GM19025 (cell line): ENCODE data around the gene IMMP2L.
"Not testable (repeated sequence)": the region's sequence is repeated elsewhere in the genome, so short reads cannot be mapped to it uniquely, and the experiment has no call there.

Experiments
- ATAC-seq: cut with Tn5 transposase; IDR thresholded peaks from one replicate; pipeline ENCODE4 v1.9.1; 2021; ENCODE audit warnings: mild to moderate bottlenecking, low read depth, moderate library complexity; ENCODE audit not compliant: unreplicated experiment

Gene IMMP2L

DNA sequence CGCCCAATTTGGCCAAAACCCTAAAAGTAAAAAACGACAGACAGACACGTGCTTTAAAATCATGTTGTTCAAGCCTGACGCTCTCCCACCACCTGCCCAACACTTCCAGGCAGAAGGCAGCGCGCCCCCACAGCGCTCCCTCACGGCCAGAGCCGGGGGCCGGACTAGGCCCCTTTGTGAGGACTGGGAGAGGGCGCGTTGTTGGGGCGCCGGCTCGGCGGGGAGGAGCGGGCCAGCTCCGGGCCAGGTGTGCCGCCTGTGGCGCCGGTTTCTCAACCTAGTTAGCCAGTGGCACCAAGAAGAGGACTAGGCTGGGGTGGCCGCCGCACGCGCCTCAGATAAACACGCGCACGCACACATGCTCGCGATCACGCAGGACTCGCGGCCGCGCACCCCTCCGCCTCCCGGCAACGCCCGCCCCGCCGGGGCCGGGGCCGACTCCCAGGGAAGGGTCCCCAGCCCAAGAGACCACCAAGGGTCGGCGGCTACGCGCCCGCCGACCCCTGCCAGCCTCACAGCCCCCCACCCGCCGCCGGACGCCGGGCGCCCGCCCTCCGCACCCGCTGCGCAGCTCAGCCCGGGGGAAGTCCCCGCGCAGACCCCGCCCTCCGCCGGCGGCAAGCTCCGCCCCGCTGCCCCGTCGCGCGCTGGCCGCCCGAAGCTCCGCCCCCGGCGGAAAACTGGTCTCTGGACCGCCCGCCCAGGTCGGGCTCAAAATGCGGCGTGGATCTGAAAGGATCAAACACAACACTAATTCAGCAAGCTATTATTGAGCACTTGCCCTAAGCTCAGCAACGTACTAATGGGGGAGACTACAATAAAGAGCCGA is at the start of gene IMMP2L:
Gene IMMP2L (minus strand): TSS at position 589 of the 829 bp plus-strand sequence.
- peak; percentile 92 for ATAC-seq

DNA sequence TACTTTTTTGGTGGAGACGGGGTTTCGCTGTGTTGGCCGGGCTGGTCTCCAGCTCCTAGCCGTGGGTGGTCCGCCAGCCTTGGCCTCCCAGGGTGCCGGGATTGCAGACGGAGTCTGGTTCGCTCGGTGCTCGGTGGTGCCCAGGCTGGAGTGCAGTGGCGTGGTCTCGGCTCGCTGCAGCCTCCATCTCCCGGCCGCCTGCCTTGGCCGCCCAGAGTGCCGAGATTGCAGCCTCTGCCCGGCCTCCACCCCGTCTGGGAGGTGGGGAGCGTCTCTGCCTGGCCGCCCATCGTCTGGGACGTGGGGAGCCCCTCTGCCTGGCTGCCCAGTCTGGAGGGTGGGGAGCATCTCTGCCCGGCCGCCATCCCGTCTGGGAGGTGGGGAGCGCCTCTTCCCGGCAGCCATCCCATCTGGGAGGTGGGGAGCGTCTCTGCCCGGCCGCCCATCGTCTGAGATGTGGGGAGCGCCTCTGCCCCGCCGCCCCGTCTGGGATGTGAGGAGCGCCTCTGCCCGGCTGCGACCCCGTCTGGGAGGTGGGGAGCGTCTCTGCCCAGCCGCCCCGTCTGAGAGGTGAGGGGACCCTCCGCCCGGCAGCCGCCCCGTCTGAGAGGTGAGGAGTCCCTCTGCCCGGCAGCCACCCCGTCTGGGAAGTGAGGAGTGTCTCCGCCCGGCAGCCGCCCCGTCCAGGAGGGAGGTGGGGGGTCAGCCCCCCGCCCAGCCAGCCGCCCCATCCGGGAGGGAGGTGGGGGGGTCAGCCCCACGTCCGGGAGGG is 47.4 kb upstream of the IMMP2L start:
- ATAC-seq = not testable (repeated sequence)

DNA sequence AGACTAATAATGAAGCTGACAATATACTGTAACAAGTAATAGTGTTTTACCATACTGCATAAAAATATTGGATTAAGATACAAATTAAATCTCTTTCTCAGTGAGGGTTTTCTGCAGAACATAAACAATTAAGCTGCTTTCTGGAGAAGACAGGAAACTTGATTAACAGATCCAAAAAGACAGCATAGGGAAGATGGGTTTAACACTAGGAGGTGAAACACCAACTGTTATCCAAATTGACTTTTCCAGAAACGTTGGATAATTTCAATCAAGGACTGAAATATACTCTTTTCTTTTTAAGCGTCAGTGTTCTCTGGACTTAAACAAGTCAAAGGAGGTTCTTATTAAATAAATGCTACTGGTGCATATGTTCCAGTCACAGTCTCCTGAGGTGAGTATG is 45.3 kb upstream of the IMMP2L start:
- no peak for ATAC-seq

GRCh38 chr7:111605246-111605645 is 43.0 kb upstream of the IMMP2L start:
- no peak for ATAC-seq

GRCh38 chr7:111600091-111600490 is 37.8 kb upstream of the IMMP2L start:
- no peak for ATAC-seq

DNA sequence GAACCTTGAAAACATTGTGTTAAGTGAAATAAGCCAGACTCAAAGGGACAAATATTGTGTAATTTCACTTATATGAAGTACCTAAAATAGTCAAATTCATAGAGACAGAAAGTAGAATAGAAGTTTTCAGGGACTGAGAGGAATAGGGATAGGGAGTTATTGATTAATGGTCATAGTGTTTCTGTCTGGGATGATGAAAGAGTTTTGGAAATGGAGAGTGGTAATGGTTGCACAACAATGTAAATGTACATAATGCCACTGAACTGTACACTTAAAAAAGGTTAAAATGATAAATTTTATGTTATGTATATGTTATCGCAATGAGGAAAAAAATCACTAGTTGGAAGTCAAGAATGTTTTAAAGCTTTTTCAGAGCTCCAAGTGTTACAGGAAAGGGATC is 33.5 kb upstream of the IMMP2L start:
- ATAC-seq = no peak

GRCh38 chr7:111594602-111595001 is 32.3 kb upstream of the IMMP2L start:
- ATAC-seq = no peak

DNA sequence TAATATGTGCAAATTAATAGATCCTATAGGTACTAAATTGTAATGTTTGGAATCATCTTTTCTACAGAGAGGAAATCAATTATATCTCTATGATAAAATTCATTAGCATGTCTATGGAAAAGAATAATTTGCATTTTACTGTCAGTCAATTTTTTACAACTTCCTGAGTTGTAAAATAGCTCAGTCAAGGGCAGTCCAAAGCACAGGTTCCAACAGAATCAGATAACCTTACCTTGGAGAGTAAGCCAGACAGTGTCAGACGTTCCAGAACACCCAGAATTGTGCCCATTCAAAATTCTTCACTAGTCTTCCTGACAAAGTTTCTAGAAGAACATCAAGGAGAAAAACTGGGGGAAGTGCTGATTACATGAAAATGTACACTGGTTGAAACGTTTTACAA is 31.1 kb upstream of the IMMP2L start:
- no peak for ATAC-seq

DNA sequence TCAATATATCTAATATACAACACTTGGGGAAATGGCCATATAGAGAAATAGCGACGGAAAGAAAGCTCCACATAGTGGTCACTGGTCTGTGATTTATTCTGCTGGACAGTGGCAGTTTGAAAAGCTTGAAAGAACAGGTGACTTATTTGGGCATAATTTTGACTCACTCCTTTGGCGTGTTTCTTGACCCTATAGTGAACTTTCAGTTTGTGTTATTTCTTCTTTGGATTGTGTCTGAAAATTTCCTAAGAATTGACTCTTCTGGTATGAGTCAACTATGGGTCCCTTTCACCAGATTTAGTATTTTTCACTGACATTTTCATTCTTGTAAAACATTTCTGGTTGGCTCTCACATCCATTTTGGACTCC is 25.8 kb upstream of the IMMP2L start:
- no peak for ATAC-seq

- ATAC-seq = no peak
These were observed 25.2 kb upstream of the IMMP2L start for GRCh38 chr7:111587410-111588064.

GRCh38 chr7:111586711-111587409 is 24.6 kb upstream of the IMMP2L start:
- no peak for ATAC-seq

DNA sequence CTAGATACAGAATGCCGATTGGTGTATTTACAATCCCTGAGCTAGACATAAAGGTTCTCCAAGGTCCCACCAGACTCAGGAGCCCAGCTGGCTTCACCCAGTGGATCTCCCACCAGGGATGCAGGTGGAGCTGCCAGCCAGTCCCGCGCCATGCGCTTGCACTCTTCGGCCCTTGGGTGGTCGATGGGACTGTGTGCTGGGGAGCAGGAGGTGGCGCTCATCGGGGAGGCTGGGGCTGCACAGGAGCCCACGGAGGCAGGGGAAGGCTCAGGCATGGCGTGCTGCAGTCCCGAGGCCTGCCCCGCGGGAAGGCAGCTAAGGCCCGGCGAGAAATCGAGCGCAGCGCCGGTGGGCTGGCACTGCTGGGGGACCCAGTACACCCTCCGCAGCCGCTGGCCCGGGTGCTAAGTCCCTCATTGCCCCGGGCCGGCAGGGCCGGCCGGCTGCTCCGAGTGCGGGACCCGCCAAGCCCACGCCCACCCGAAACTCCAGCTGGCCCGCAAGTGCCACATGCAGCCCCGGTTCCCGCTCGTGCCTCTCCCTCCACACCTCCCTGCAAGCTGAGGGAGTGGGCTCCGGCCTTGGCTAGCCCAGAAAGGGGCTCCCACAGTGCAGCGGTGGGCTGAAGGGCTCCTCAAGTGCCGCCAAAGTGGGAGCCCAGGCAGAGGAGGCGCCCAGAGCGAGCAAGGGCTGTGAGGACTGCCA is 19.6 kb upstream of the IMMP2L start:
- ATAC-seq = not testable (repeated sequence)

- ATAC-seq = not testable (repeated sequence)
These were observed 18.9 kb upstream of the IMMP2L start for GRCh38 chr7:111581207-111581606.

DNA sequence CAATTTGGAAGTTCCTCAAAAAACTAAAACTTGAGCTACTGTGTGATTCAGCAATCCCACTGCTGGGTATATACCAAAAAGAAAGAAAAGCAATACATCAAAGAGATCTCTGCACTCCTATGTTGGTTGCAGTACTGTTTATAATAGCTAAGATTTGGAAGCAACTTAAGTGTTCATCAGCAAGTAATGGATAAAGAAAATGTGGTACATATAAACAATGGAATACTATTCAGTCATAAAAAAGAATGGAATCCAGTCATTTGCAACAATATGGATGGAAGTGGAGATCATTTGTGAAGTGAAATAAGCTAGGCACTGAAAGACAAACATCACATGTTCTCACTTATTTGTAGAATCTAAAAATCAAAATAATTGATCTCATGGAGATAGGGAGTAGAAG is 16.5 kb upstream of the IMMP2L start:
- ATAC-seq = no peak

DNA sequence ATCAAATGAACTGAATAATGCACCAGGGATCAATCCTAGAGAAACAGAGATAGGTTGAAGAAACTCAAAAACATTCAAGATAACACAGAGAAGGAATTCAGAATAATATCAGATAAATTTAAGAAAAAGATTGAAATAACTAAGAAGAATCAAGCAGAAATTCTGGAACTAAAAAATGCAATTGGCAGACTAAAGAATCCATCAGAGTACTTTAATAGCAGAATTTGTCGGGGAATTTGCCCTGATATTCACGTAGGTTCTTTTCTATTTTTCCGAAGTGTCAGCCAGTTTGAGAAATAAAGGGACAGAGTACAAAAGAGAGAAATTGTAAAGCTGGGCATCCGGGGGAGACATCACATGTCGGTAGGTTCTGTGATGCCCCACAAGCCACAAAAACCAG is 9.4 kb upstream of the IMMP2L start:
- no peak for ATAC-seq

DNA sequence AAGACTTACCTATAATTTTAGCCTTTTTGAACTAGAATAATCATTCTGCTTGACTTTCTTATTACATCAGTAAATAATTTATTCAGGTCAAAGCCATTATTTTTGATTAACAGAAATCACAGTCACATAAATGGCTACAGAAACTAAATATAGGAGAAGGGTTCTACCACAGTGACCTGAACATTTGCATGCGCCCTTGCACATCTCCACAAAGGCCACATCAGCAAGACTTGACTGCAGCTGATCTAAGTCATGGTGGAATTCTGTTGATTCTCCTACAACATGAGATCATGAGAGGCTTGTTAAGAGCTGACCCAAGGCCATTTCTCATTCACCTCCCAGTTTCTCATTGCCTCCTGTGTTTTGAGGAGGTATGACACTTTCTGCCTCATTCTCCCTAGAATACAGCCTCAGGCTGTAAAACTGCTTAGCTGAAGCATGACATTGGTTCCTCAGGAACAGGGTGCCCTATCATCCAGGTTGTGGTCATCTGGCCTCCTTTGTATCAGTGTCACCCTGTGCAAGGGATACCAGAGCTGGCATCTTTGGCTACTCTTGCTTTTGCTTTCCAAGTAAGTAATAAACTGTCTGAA is 6.7 kb upstream of the IMMP2L start:
- ATAC-seq = no peak

DNA sequence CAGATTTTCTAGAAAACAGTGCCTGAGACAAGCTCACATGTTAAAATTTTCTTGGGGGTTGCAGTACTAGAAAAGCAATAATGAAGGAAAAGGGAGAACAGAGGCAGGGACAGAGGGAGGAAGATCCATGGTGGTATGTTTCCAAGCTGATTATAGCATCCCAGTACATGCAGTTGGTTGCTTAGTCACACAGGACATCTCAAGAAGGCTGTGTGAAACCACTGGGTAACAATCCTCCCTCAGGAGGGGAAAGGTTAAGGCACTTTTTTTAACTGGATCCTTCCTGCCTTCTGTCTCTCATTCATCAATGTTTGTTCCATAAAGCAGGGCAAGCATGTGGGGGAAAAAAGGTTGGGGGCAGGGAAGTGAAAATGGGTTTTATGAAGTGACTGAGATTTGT is 6.1 kb upstream of the IMMP2L start:
- no peak for ATAC-seq

DNA sequence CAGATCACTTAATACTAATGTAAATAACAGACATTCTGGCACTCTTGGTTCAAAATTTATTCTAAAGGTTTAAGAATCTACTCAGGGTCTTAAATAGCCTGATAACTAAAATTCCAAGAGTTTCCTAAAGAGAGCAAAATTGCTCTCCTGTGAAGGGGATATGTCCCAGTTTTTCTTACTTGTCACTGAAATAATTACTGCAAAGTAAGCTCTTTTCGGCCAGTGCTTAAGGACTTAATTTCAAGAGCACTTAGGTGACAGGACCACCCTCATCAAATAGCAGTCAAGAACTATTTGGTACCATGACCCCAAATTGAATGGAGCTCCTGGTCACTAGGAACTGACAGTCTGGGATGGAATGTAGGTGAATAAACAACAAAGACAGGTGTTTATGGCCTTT is 1.8 kb upstream of the IMMP2L start:
- ATAC-seq = no peak

GRCh38 chr7:111561654-111561903 is 713 bp downstream of the IMMP2L start:
- no peak for ATAC-seq
